Activated naive CD8-positive, alpha-beta T cell treated with anti-CD3 and anti-CD28 coated beads, Interleukin-2, amount 50 U/mL, for 24 hours (primary cell): ENCODE measurements around the gene PARVB.
"Not testable (repeated sequence)": the region's sequence is repeated elsewhere in the genome, so short reads cannot be mapped to it uniquely, and the experiment has no call there.

ENCODE experiments used
- ATAC-seq: fragments of 150-1000 bp; cut with Tn5 transposase; one replicate; pipeline ENCODE4 v1.10.0; 2021
- DNase-seq: peaks from one replicate; pipeline ENCODE4 v3.0.0; 2021
- H3K27ac Mint-ChIP-seq: one replicate; pipeline ENCODE4 v1.8.0; 2021; ENCODE audit warnings: mild to moderate bottlenecking, mixed read lengths
- H3K27me3 Mint-ChIP-seq: one replicate; pipeline ENCODE4 v1.8.0; 2021; ENCODE audit warnings: mixed read lengths
- H3K36me3 Mint-ChIP-seq: one replicate; pipeline ENCODE4 v1.8.0; 2021; ENCODE audit warnings: low read depth, mixed read lengths
- H3K4me1 Mint-ChIP-seq: one replicate; pipeline ENCODE4 v1.8.0; 2021; ENCODE audit warnings: mixed read lengths
- H3K4me3 Mint-ChIP-seq: one replicate; pipeline ENCODE4 v1.8.0; 2021; ENCODE audit warnings: mild to moderate bottlenecking, moderate library complexity, mixed read lengths
- H3K9me3 Mint-ChIP-seq: one replicate; pipeline ENCODE4 v1.8.0; 2021; ENCODE audit warnings: mixed read lengths

Gene PARVB

DNA sequence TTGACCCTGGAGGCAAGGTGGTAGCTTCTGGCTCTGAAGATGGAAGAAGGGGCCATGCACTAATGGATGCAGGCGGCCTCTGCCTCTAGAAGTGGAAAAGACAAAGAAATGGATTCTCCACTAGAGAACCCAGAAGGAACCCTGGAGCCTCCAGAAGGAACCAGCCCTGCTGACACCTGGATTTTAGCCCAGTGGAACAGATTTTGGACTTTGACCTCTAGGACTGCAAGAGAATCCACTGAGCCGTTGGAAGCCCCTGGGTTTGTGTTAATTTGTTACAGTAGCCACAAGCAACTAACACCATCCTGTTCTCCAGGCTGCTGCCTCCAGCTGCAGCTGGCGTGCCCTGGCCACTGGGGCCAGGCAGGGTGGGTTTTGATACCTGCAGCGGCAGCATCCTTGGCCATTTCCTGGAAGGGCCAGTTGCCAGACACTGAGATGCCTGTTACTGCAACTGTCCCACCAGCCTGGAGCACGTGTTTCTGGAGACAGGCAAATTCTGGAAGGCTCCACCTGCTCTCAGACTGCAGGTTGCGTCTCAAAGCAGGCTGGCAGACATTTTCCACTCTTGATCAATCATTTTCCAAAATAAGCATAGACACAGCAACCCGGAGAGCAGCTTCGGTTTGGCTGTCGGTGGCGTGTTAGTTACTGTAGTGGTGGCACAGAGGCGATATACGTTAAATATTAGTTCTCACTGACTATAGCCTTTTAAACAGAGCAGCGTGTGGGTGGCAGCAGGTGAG, 79.8 kb downstream of the PARVB start:
- ATAC-seq (no peak), DNase-seq (no peak)

DNA sequence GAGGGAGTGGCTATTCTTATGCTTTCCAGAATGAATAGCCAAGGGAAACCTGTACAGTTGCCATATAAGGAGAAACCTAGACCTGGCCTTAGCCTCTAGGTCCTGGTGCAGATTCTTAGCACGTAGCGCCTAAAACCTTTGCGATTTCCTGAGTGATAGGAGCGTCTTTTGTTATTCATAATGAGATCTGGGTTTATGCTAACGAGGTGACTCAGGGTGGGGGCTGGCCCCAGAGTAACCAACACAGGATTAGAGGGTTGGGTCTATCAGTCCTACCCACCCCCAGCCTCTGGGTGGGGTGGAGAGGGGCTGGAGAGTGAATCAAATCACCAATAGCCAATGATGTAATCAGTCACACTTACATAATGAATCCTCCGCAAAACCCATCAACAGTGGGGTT, 83.2 kb downstream of the PARVB start:
- Mint-ChIP-seq H3K4me3 (no peak overlapping the region), H3K4me1 (no peaks in the 10 kb centered on the region), H3K36me3 (peaks cover 7% of the 10 kb centered on the region)

More for the DNA sequence above, 79.8 kb downstream of the PARVB start:
- Mint-ChIP-seq H3K27ac (no peak overlapping the region), H3K4me3 (no peak overlapping the region), H3K36me3 (peaks cover 3% of the 10 kb centered on the region), H3K27me3 (no peaks in the 10 kb centered on the region), H3K9me3 (no peaks in the 10 kb centered on the region), H3K4me1 (no peaks in the 10 kb centered on the region)

DNA sequence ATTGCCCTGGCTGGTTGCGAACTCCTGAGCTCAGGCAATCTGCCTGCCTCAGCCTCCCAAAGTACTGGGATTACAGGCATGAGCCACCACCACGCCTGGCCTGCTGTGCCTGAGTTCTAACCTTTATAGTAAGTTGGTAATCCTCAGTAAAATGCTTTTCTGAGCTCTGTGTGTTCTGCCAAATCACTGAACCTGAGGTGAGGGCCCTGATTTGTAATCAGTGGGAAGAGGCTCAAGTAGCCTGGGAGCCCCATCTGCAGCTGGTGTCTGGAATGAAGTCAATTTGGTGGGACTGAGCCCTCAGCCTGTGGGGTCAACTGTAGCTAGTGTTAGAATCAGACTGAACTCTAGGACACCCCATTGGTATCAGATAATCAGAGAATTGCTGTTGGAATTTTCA, 84.0 kb downstream of the PARVB start:
- Mint-ChIP-seq H3K4me1 (no peaks in the 10 kb centered on the region), H3K27ac (no peak overlapping the region), H3K27me3 (no peaks in the 10 kb centered on the region), H3K4me3 (no peak overlapping the region), H3K36me3 (peaks cover 7% of the 10 kb centered on the region), H3K9me3 (no peaks in the 10 kb centered on the region)
- no peak for DNase-seq
- ATAC-seq, result no peak

More for the DNA sequence above, 83.2 kb downstream of the PARVB start:
- Mint-ChIP-seq H3K27ac (no peak overlapping the region), H3K27me3 (no peaks in the 10 kb centered on the region), H3K9me3 (no peaks in the 10 kb centered on the region)
- ATAC-seq (peak; percentile 61), DNase-seq (no peak)

DNA sequence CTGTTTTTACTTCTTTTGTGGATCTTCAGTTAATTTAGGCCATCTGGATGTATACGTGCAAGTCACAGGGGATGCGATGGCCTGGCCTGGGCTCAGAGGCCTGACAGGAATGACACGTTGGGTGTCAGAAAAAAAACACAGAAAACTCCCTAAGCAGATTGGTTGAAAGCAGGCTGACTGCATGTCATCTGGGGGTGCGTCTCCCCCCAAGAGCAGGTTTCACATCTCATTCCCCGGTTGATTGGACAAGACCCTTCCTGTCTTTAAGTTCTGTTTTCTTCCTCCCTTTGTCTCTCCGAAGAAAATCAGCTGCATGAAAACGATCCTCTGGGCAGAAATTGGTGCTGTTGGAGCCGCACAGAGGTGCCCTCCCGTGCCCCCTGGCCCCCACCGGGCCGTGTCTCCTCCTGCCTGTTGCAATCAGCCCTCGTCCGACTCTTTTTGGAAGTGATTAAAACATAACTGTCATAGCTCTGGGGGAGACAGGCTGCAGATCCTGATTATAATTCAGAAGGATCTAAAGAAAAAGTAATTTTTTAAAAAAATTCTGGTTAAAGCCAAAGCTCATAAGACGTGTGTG, 84.8 kb downstream of the PARVB start:
- H3K27me3 Mint-ChIP-seq, result no peaks in the 10 kb centered on the region
- H3K27ac Mint-ChIP-seq, result no peak overlapping the region
- peaks cover 7% of the 10 kb centered on the region for H3K36me3 Mint-ChIP-seq
- DNase-seq (no peak), ATAC-seq (no peak)
- no peak overlapping the region for H3K4me3 Mint-ChIP-seq
- H3K9me3 Mint-ChIP-seq, result no peaks in the 10 kb centered on the region
- no peaks in the 10 kb centered on the region for H3K4me1 Mint-ChIP-seq

DNA sequence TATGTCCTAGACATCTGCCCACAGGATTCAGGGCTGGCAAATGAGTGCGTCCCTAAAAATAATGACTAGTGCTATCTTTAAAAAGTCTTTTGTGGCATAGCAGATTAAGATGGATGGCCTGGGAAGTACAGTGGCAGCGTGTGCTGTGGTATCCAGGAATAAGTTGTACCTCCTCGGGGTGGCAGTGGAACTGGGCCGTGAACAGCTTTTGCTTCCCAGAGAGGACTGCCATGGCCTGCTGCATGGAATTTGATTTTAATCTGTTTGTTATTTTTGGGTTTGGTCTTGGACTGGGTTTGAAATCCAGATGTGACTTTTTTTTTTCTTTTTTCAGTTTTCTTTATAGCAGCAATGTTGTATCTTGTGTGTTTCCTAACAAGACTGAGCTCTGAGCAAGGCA, 85.3 kb downstream of the PARVB start:
- H3K27me3 Mint-ChIP-seq, result no peaks in the 10 kb centered on the region
- no peaks in the 10 kb centered on the region for H3K4me1 Mint-ChIP-seq
- H3K36me3 Mint-ChIP-seq, result peaks cover 7% of the 10 kb centered on the region
- no peak overlapping the region for H3K27ac Mint-ChIP-seq
- ATAC-seq, result no peak
- no peaks in the 10 kb centered on the region for H3K9me3 Mint-ChIP-seq
- no peak overlapping the region for H3K4me3 Mint-ChIP-seq
- no peak for DNase-seq

DNA sequence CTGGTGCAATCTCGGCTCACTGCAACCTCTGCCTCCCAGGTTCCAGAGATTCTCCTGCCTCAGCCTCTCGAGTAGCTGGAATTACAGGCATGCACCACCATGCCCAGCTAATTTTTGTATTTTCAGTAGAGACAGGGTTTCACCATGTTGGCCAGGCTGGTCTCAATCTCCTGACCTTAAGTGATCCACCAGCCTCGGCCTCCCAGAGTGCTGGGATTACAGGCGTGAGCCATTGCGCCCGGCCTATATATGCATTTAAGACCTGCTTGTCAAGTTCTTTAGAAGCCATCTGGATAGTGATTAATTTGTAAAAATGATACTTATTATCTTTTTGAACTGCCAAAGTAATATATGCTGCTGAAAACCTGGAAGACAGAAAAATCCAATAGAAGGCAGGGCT, 86.6 kb downstream of the PARVB start:
- not testable (repeated sequence) for H3K36me3 Mint-ChIP-seq, H3K27me3 Mint-ChIP-seq, ATAC-seq

DNA sequence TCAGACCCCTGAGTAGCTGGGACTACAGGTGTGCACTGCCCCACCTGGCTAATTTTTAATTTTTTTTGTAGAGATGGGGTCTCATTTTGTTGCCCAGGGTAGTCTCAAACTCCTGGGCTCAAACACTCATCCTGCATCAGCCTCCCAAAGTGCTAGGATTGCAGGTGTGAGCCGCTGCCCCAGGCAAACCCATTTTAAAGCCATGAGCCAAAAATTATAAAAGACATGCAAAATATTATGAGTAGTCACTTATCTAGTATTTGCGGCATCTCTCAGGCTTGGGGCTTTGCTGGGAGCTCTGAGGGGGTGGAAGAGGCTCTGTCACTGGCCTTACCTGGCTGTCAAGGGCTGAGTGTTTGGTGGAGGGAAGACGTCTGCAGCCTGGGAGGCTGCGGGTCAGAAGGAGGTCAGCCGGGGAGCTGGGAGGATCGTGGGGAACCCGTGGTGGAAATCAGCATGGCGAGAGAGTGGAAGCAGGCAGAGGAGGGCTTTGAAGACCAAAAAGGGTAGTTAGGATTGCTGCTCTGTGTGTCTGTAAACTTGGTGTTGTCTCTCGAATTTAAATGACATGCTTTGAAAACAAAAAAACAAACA, 87.6 kb downstream of the PARVB start:
- Mint-ChIP-seq H3K4me3 (no peak overlapping the region), H3K9me3 (no peaks in the 10 kb centered on the region), H3K27ac (no peak overlapping the region), H3K36me3 (peaks cover 3% of the 10 kb centered on the region), H3K4me1 (no peaks in the 10 kb centered on the region), H3K27me3 (no peaks in the 10 kb centered on the region)
- ATAC-seq (no peak), DNase-seq (no peak)

More for the DNA sequence above, 86.6 kb downstream of the PARVB start:
- not testable (repeated sequence) for H3K27ac Mint-ChIP-seq, H3K9me3 Mint-ChIP-seq, H3K4me3 Mint-ChIP-seq, DNase-seq, H3K4me1 Mint-ChIP-seq

DNA sequence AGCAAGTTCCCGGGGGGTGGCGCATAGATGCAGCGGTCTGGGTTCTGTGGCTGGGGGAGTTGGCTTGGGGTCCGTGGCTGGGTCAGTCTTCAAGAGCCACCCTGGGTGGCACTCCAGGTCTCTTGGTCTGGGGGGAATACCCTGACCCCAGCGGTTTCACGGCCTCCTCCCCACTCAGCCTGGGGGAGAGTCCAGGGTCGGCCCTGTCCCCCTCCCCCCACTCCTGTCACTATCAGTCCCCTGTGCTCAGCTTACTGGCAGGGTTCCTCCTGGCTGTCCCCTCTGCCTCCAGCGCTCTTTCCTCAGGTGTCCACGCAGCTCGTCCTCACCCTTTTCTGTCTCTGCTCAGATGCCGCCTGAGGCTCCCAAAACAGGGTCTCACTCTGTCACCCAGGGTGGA, 88.1 kb downstream of the PARVB start:
- no peaks in the 10 kb centered on the region for H3K4me1 Mint-ChIP-seq
- no peak overlapping the region for H3K4me3 Mint-ChIP-seq
- no peaks in the 10 kb centered on the region for H3K27me3 Mint-ChIP-seq
- peaks cover 3% of the 10 kb centered on the region for H3K36me3 Mint-ChIP-seq
- ATAC-seq (no peak), DNase-seq (no peak)
- no peaks in the 10 kb centered on the region for H3K9me3 Mint-ChIP-seq
- no peak overlapping the region for H3K27ac Mint-ChIP-seq

DNA sequence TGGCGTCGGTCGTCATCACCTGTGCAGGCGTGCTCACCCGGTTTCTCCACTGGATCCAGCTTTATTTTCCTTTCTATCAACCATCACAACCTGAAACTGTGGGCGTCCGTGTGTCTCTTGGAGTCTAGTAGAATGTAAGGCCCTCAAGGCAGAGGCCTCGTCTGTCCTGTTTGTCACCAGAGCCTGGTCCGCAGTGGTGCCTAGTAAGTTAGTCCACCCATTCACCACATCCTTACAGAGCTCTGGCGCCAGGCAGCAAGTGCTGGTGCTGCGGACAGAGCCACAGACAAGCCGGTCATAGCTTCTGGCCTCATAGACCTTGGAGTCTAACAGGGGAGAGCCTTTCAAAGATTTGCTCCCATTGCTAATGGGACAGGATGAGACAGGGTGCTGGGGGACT, 92.2 kb downstream of the PARVB start:
- Mint-ChIP-seq H3K4me1 (no peaks in the 10 kb centered on the region), H3K9me3 (no peaks in the 10 kb centered on the region), H3K4me3 (no peak overlapping the region), H3K36me3 (peaks cover 7% of the 10 kb centered on the region), H3K27me3 (no peaks in the 10 kb centered on the region), H3K27ac (no peak overlapping the region)
- DNase-seq (no peak), ATAC-seq (no peak)

DNA sequence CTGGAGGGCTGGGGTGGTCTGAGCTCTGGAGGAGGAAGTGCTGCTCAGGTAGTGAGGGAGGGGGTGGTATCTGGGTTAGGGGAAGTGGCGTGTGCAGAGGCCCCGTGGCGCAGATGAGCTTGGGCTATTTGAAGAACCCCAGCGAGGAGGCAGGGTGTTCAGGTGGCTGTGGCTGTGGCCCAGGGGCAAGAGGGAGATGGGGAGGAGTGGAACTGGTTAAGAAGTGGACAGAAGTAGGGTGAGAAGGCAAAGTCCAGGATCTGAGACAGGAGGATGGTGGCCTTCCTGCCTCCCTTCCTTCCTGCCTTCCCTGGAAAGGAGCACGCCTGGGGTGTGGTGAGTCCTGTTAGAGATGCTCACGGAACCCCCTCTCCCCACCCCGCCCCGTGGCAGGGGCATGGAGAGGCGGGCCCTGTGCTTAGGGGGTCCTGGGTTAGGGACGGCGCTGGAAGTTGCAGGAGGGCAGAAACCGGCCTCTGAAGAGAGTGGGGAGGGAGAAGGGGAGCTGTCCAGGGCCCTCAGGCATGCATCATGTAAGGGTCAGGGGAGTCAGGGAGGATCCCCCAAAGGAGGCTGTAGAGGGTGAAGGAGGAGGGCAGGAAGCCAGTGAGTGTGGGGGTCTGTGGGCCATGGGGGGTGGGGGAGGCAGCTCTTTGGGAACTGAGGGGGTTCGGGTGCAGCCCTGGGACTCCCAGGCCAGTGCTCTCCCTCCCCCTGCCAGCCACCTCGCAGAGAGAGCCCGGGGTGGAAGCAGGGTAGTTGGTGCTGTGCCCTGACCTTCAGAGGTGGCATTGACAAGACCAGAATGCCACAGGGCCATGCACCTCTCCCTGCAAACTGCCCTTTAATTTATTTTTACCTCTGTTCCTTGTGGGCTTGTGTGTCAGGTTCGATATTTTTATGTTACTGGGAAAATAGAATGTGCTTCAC, 92.9 kb downstream of the PARVB start:
- ATAC-seq, result no peak
- Mint-ChIP-seq H3K4me3 (no peak overlapping the region), H3K36me3 (peaks cover 8% of the 10 kb centered on the region), H3K9me3 (no peaks in the 10 kb centered on the region), H3K4me1 (no peaks in the 10 kb centered on the region), H3K27ac (no peak overlapping the region), H3K27me3 (no peaks in the 10 kb centered on the region)
- DNase-seq, result no peak

DNA sequence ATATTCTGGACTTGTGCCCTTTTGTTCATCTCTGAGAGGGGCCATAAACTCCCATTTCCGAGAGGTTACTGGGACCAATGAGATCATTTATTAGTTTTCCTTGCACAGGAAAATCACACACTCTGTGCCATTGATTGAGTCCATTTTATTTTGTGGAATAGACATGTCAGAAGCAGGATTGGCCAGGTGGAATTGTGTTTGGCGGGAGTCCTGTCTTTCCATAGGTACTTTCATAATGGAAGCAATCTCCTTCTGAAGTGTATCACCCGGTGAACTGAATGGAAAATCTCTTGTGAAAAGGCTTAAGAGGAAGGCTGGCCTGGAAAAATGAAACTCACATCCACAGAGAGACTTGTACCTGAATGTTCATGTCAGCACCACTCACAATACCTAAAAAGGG, 93.6 kb downstream of the PARVB start:
- ATAC-seq, result no peak
- Mint-ChIP-seq H3K4me3 (no peak overlapping the region), H3K9me3 (no peaks in the 10 kb centered on the region), H3K36me3 (peaks cover 8% of the 10 kb centered on the region), H3K4me1 (no peaks in the 10 kb centered on the region), H3K27me3 (no peaks in the 10 kb centered on the region), H3K27ac (no peak overlapping the region)
- no peak for DNase-seq

DNA sequence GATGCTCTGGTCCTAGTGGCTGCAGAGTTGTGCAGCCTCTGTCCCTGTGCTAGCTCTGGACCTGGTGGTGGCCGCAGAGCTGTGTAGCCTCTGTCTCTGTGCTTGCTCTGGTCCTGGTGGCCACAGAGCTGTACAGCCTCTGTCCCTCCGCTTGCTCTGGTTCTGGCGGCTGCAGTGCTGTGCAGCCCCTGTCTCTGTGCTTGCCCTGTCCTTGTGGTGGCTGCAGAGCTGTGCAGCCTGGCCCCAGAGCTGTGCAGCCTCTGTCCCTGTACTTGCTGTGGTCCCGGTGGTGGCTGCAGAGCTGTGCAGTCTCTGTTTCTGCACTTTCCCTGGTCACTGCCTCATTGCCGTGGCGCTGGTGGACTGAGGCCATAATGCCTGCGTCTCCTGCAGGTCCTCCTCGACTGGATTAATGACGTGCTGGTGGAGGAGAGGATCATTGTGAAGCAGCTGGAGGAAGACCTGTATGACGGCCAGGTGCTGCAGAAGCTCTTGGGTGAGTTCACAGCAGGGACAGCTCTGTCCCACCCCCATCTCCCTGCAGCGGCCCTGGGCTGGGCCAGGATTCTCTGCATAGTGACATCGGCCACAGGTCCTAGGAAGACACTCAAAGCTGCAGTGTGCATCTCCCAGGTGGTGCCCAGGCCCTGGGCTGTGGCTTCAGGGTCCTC, 94.7 kb downstream of the PARVB start:
- no peak overlapping the region for H3K27ac Mint-ChIP-seq
- peaks cover 8% of the 10 kb centered on the region for H3K36me3 Mint-ChIP-seq
- ATAC-seq (no peak), DNase-seq (no peak)
- H3K9me3 Mint-ChIP-seq, result no peaks in the 10 kb centered on the region
- no peaks in the 10 kb centered on the region for H3K27me3 Mint-ChIP-seq
- no peaks in the 10 kb centered on the region for H3K4me1 Mint-ChIP-seq
- H3K4me3 Mint-ChIP-seq, result no peak overlapping the region

DNA sequence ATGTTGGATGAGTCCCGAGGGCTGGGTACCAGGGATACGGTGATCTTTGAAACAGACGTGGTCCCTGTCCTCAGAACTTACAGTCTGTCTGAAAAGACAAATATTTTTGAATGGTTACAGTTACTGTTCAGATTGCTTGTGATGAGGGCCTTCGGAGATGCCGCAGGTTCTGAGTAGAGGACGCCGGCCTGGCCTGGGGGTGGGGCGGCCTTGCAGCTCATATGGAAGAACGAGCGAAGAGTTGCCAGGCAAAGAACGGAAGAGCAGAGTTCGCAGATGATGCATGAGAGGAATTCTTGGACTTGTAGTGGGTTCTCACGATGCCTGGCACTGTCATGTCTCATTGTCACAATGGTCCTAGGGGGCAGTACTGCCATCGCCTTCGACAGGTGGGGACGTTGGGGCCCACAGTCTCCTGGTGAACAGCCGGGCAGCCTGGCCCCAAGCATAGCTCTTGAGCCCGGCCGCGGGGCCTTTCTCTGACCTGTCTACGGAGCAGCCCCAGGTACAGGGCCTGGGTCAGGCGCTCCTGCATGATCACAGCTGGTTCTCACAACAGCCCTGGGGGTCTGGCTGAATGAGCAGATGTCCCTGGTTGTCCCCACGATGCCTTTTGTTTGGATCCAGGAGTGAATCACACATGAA, 95.7 kb downstream of the PARVB start:
- H3K9me3 Mint-ChIP-seq, result no peaks in the 10 kb centered on the region
- H3K4me3 Mint-ChIP-seq, result no peak overlapping the region
- ATAC-seq (no peak), DNase-seq (no peak)
- H3K4me1 Mint-ChIP-seq, result no peaks in the 10 kb centered on the region
- peaks cover 8% of the 10 kb centered on the region for H3K36me3 Mint-ChIP-seq
- H3K27ac Mint-ChIP-seq, result no peak overlapping the region
- H3K27me3 Mint-ChIP-seq, result no peaks in the 10 kb centered on the region

DNA sequence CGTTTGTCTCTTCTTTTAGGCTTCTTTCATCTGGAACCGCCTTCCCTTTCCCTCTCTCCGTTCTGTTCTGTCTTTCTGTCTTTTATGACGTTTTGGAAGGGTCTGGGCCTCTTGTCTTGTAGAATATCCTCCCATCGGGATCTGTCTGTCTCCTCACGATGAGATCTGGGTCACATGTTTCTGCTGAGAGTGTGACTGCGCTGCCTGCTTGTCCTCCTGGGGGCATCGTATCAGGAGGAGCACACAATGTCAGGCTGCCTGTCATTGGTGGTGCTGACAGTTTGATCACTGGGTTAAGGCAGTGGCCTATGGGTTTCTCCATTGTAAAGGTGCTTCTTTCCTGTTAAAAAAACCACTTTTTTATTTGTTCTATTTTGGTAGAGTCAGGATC, 96.2 kb downstream of the PARVB start:
- ATAC-seq (no peak), DNase-seq (no peak)
- Mint-ChIP-seq H3K36me3 (peaks cover 12% of the 10 kb centered on the region), H3K9me3 (peaks cover 3% of the 10 kb centered on the region), H3K4me1 (no peaks in the 10 kb centered on the region), H3K27ac (no peak overlapping the region), H3K4me3 (no peak overlapping the region), H3K27me3 (no peaks in the 10 kb centered on the region)
